K562 (cell line): ENCODE data around the gene SERINC3. TPM values are rescaled to one million over a fixed set of nuclear protein-coding genes. Genes with fewer than 3 reads are reported as not detected.

Experiments
- ADNP ChIP-seq: fragments of 200-800 bp; sonication (Bioruptor generic); IDR thresholded peaks from 2 replicates; pipeline ENCODE4 v1.6.1; 2016; ENCODE audit warnings: missing genetic modification characterization, missing compliant biosample characterization
- ARID4B ChIP-seq: sonication (generic); formaldehyde crosslinking; IDR thresholded peaks from 2 replicates; pipeline ENCODE4 v1.8.0; 2022; ENCODE audit warnings: mild to moderate bottlenecking, missing genetic modification reagents
- BRD9 ChIP-seq: fragments of 450-650 bp; IDR thresholded peaks from 2 replicates; pipeline ENCODE4 v1.6.1; 2018; ENCODE audit warnings: low read depth; ENCODE audit not compliant: partially characterized antibody
- CCAR2 ChIP-seq: fragments of 200-400 bp; formaldehyde crosslinking; IDR thresholded peaks from 2 replicates; pipeline ENCODE4 v1.6.1; 2017; ENCODE audit warnings: mild to moderate bottlenecking, low read depth, low read length
- COPS2 ChIP-seq: fragments of 450-650 bp; conservative IDR thresholded peaks from 2 replicates; pipeline ENCODE4 v1.6.1; 2016; ENCODE audit warnings: mild to moderate bottlenecking, moderate library complexity
- DPF2 ChIP-seq: fragments of 450-650 bp; IDR thresholded peaks from 2 replicates; pipeline ENCODE4 v1.6.1; 2016
- EHMT2 ChIP-seq: fragments of 450-650 bp; IDR thresholded peaks from 2 replicates; pipeline ENCODE4 v1.6.1; 2018; ENCODE audit warnings: antibody characterized with exemption
- FOS ChIP-seq: IDR thresholded peaks from 3 replicates; pipeline ENCODE4 v1.6.1; 2011; ENCODE audit not compliant: insufficient read length; ENCODE audit errors: extremely low read depth
- FOXA3 ChIP-seq, 2 experiments: fragments of 450-650 bp in 1 of 2; sonication (generic) in 1 of 2; formaldehyde crosslinking; IDR thresholded peaks in 1 of 2; conservative IDR thresholded peaks in 1 of 2; 2 replicates each; pipeline versions ENCODE4 v1.4.0 to v1.8.0; 2020 to 2022; ENCODE audit warnings: mild to moderate bottlenecking in 2 of 2, missing genetic modification reagents in 1 of 2
- GATAD2A ChIP-seq: fragments of 450-650 bp; IDR thresholded peaks from 2 replicates; pipeline ENCODE4 v1.6.1; 2017
- KDM2B ChIP-seq: fragments of 250-450 bp; sonication (Bioruptor Pico); IDR thresholded peaks from 2 replicates; pipeline ENCODE4 v1.8.0; 2021; ENCODE audit warnings: mild to moderate bottlenecking, moderate library complexity
- KLF6 ChIP-seq: fragments of 250-450 bp; sonication (Bioruptor Pico); IDR thresholded peaks from 2 replicates; pipeline ENCODE4 v1.4.0; 2020; ENCODE audit warnings: mild to moderate bottlenecking, moderate library complexity, borderline replicate concordance
- NFRKB ChIP-seq: fragments of 450-650 bp; IDR thresholded peaks from 2 replicates; pipeline ENCODE4 v1.6.1; 2016; ENCODE audit warnings: low read depth
- PTRF ChIP-seq: fragments of 450-650 bp; IDR thresholded peaks from 2 replicates; pipeline ENCODE4 v1.6.1; 2016; ENCODE audit warnings: mild to moderate bottlenecking, missing genetic modification characterization, missing compliant biosample characterization
- RBM39 ChIP-seq: fragments of 200-400 bp; formaldehyde crosslinking; optimal IDR thresholded peaks from 2 replicates; pipeline ENCODE3; 2018; ENCODE audit warnings: low read depth, low read length
- SLC30A9 ChIP-seq: fragments of 250-450 bp; sonication (Bioruptor Pico); IDR thresholded peaks from 2 replicates; pipeline ENCODE4 v1.8.0; 2022; ENCODE audit warnings: mild to moderate bottlenecking, moderate library complexity
- STAG1 ChIP-seq: sonication (generic); formaldehyde crosslinking; IDR thresholded peaks from 2 replicates; pipeline ENCODE4 v1.5.0; 2020; ENCODE audit warnings: missing genetic modification reagents, borderline replicate concordance
- TBP ChIP-seq: optimal IDR thresholded peaks from 2 replicates; pipeline ENCODE3; 2011; ENCODE audit warnings: low read depth, low read length, improper control_type of control experiment
- TCF7 ChIP-seq: sonication (generic); IDR thresholded peaks from 2 replicates; pipeline ENCODE4 v1.6.1; 2016; ENCODE audit warnings: antibody characterized with exemption, borderline replicate concordance
- TGIF2 ChIP-seq: sonication (generic); formaldehyde crosslinking; IDR thresholded peaks from 2 replicates; pipeline ENCODE4 v1.8.1; 2022; ENCODE audit warnings: mild to moderate bottlenecking, missing genetic modification reagents, moderate library complexity
- THRAP3 ChIP-seq: fragments of 450-650 bp; IDR thresholded peaks from 2 replicates; pipeline ENCODE4 v1.6.1; 2016; ENCODE audit warnings: mild to moderate bottlenecking, inconsistent platforms, borderline replicate concordance
- ZNF274 ChIP-seq: IDR thresholded peaks from 2 replicates; pipeline ENCODE4 v1.6.1; 2011; ENCODE audit warnings: low read depth, mild to moderate bottlenecking, low read length, moderate library complexity, borderline replicate concordance
- ZNF354B ChIP-seq: fragments of 250-450 bp; sonication (Bioruptor Pico); IDR thresholded peaks from 2 replicates; pipeline ENCODE4 v1.4.0; 2020
- ZNF408 ChIP-seq: fragments of 250-450 bp; sonication (Bioruptor Pico); IDR thresholded peaks from 2 replicates; pipeline ENCODE4 v1.4.0; 2020; ENCODE audit warnings: low read depth, mild to moderate bottlenecking, moderate library complexity
- ZNF41 ChIP-seq: fragments of 250-450 bp; sonication (Bioruptor Pico); conservative IDR thresholded peaks from 2 replicates; pipeline ENCODE4 v1.4.0; 2020; ENCODE audit warnings: mild to moderate bottlenecking
- ZNF444 ChIP-seq: fragments of 250-450 bp; sonication (Bioruptor Pico); IDR thresholded peaks from 2 replicates; pipeline ENCODE4 v1.4.0; 2020; ENCODE audit warnings: mild to moderate bottlenecking, moderate library complexity
- ZNF668 ChIP-seq: fragments of 250-450 bp; sonication (Bioruptor Pico); IDR thresholded peaks from 2 replicates; pipeline ENCODE4 v1.8.0; 2022; ENCODE audit warnings: mild to moderate bottlenecking, inconsistent platforms
- ZNF766 ChIP-seq: fragments of 200-800 bp; sonication (Bioruptor generic); conservative IDR thresholded peaks from 2 replicates; pipeline ENCODE4 v1.6.1; 2016; ENCODE audit warnings: missing genetic modification characterization, missing compliant biosample characterization
- polyA plus RNA-seq, 8 experiments: library from polyadenylated mRNA; depleted of rRNA in 4 of 8; stranded (reverse) in 5 of 8; unstranded in 3 of 8; fragments of >200 nt; fragmentation: Nextera tagmentation in 2 of 8; fragmentation: Illumina TruSeq in 1 of 8; extraction: Ambion mirVana in 2 of 8; extraction: Trizol in 1 of 8; gene quantifications; 2 replicates each; pipeline versions ENCODE4 v1.2.1 to v1.2.3, GENCODE V29; 2011 to 2014; ENCODE audit warnings: inconsistent platforms in 1 of 8, missing spikeins in 1 of 8
- total RNA-seq, 7 experiments: library from RNA; depleted of rRNA in 6 of 7; stranded (reverse); fragments of >200 nt in 6 of 7; fragmentation: Illumina TruSeq in 2 of 7; extraction: Trizol in 2 of 7; gene quantifications; 2 replicates each; pipeline versions ENCODE4 v1.2.1 to v1.2.3, GENCODE V29; 2011 to 2021; ENCODE audit warnings: low replicate concordance in 1 of 7

SERINC3 gene
- total and polyA plus RNA-seq, 9 of the 15 experiments (the other 6 are each of a cell fraction or from before 2014, with no cell fraction given): 24.7 to 107 (median 48.8) TPM

GRCh38 chr20:44552950-44553908 is 31.4 kb upstream of the SERINC3 start (continued):
- TF ChIP-seq ZNF766 (CRISPR knock-in tag): peak; percentile 63; the same call in 1 of the 2 replicates
- TF ChIP-seq COPS2: no peak
- TF ChIP-seq TBP: no peak
- TF ChIP-seq BRD9: no peak
- TF ChIP-seq STAG1 (CRISPR knock-in tag): no peak
- no peak for TF ChIP-seq THRAP3
- no peak for TF ChIP-seq ZNF668 (CRISPR knock-in tag)
- no peak for TF ChIP-seq KDM2B
- no peak for TF ChIP-seq ZNF41 (CRISPR knock-in tag)
- TF ChIP-seq ADNP (tag): peak; percentile 14; the same call in 1 of the 2 replicates
- no peak for TF ChIP-seq RBM39
- TF ChIP-seq ARID4B (CRISPR knock-in tag): no peak
- TF ChIP-seq FOS: no peak
- no peak for TF ChIP-seq KLF6 (CRISPR knock-in tag)
- no peak for TF ChIP-seq NFRKB
- TF ChIP-seq FOXA3 (CRISPR knock-in tag; conservative IDR thresholded peaks at IDR 0.05 in 1 of 2, IDR thresholded peaks at IDR 0.05 in 1 of 2): no peak
- TF ChIP-seq CCAR2: no peak
- no peak for TF ChIP-seq SLC30A9 (CRISPR knock-in tag)
- no peak for TF ChIP-seq TCF7
- no peak for TF ChIP-seq ZNF408 (CRISPR knock-in tag)
- peak; percentile 33; the same call in 1 of the 2 replicates for TF ChIP-seq EHMT2
- no peak for TF ChIP-seq ZNF274
- TF ChIP-seq DPF2: peak; percentile 83
- no peak for TF ChIP-seq ZNF354B (CRISPR knock-in tag)
- TF ChIP-seq TGIF2: no peak
- TF ChIP-seq PTRF: no peak
- no peak for TF ChIP-seq GATAD2A
- no peak for TF ChIP-seq ZNF444 (CRISPR knock-in tag)
